HEK293 (cell line): ENCODE results near the gene HDHD3.

ENCODE experiments used
- CTCF ChIA-PET: fragments of 350-600 bp; formaldehyde crosslinking; extraction: SDS; loops from one replicate; lab custom pipeline; 2021; ENCODE audit warnings: antibody characterized with exemption; lab: Yijun Ruan, JAX
- POLR2A ChIA-PET: fragments of 300-600 bp; formaldehyde crosslinking; extraction: SDS; loops from one replicate; lab custom pipeline; 2020; ENCODE audit warnings: antibody characterized with exemption, inconsistent platforms; lab: Yijun Ruan, JAX
- H3K27ac ChIP-seq: fragments of 200-500 bp; sonication (Bioruptor generic); 2 replicates; pipeline ENCODE4 v1.5.1; 2014; ENCODE audit warnings: low read depth, low read length, control low read depth, inconsistent platforms; ENCODE audit errors: extremely low read depth
- H3K36me3 ChIP-seq, 2 experiments: fragments of 200-500 bp in 1 of 2; sonication (Bioruptor generic) in 1 of 2; 1 replicate in 1 of 2; 2 replicates in 1 of 2; pipeline ENCODE4 v1.5.1; 2014 to 2017; ENCODE audit warnings: inconsistent platforms in 2 of 2, low read length in 2 of 2; ENCODE audit not compliant: control insufficient read depth in 2 of 2, insufficient read depth in 1 of 2
- H3K4me1 ChIP-seq: fragments of 200-500 bp; sonication (Bioruptor generic); 2 replicates; pipeline ENCODE4 v1.5.1; 2014; ENCODE audit warnings: mild to moderate bottlenecking, low read length, inconsistent platforms; ENCODE audit not compliant: control insufficient read depth, insufficient read depth
- H3K4me3 ChIP-seq: 2 replicates; pipeline ENCODE4 v1.5.1; 2011; ENCODE audit warnings: low read depth, mild to moderate bottlenecking, control low read depth, low read length, moderate library complexity
- H3K9me3 ChIP-seq: fragments of 200-500 bp; sonication (Bioruptor generic); 2 replicates; pipeline ENCODE4 v1.5.1; 2014; ENCODE audit warnings: low read depth, low read length, inconsistent platforms; ENCODE audit not compliant: control insufficient read depth, insufficient read depth
- BCL11A ChIP-seq: fragments of 450-650 bp; formaldehyde crosslinking; IDR thresholded peaks from 2 replicates; pipeline ENCODE4 v1.5.1; 2016; ENCODE audit warnings: low read depth, missing biosample characterization, missing genetic modification characterization
- YY1 ChIP-seq: fragments of 450-650 bp; formaldehyde crosslinking; IDR thresholded peaks from 2 replicates; pipeline ENCODE4 v1.5.1; 2018; ENCODE audit warnings: missing biosample characterization, missing genetic modification characterization
- ZFHX2 ChIP-seq: fragments of 450-650 bp; formaldehyde crosslinking; conservative IDR thresholded peaks from 2 replicates; pipeline ENCODE4 v1.5.1; 2016; ENCODE audit warnings: missing biosample characterization, missing genetic modification characterization
- ZNF10 ChIP-seq: fragments of 450-650 bp; formaldehyde crosslinking; IDR thresholded peaks from 2 replicates; pipeline ENCODE4 v1.5.1; 2017; ENCODE audit warnings: missing biosample characterization, missing genetic modification characterization
- ZNF114 ChIP-seq: fragments of 450-650 bp; formaldehyde crosslinking; IDR thresholded peaks from 2 replicates; pipeline ENCODE4 v1.5.0; 2017; ENCODE audit warnings: missing biosample characterization, missing genetic modification characterization
- ZNF146 ChIP-seq: fragments of 450-650 bp; formaldehyde crosslinking; IDR thresholded peaks from 2 replicates; pipeline ENCODE4 v1.5.1; 2016; ENCODE audit warnings: missing biosample characterization, missing genetic modification characterization
- ZNF37A ChIP-seq: fragments of 450-650 bp; IDR thresholded peaks from 2 replicates; pipeline ENCODE4 v1.5.1; 2018; ENCODE audit warnings: missing biosample characterization, missing genetic modification characterization
- ZNF404 ChIP-seq: fragments of 450-650 bp; formaldehyde crosslinking; IDR thresholded peaks from 2 replicates; pipeline ENCODE4 v1.5.1; 2017; ENCODE audit warnings: missing biosample characterization, missing genetic modification characterization
- ZNF560 ChIP-seq: fragments of 450-650 bp; formaldehyde crosslinking; IDR thresholded peaks from 2 replicates; pipeline ENCODE4 v1.5.1; 2017; ENCODE audit warnings: missing biosample characterization, missing genetic modification characterization, borderline replicate concordance
- ZNF585B ChIP-seq: fragments of 450-650 bp; formaldehyde crosslinking; IDR thresholded peaks from 2 replicates; pipeline ENCODE4 v1.5.1; 2016; ENCODE audit warnings: missing biosample characterization, missing genetic modification characterization
- ZNF624 ChIP-seq: fragments of 450-650 bp; formaldehyde crosslinking; IDR thresholded peaks from 2 replicates; pipeline ENCODE4 v1.5.1; 2017; ENCODE audit warnings: missing biosample characterization, missing genetic modification characterization
- ZNF791 ChIP-seq: fragments of 450-650 bp; formaldehyde crosslinking; IDR thresholded peaks from 2 replicates; pipeline ENCODE4 v1.5.1; 2016; ENCODE audit warnings: missing biosample characterization, missing genetic modification characterization
- TF ChIP-seq, protein P1 (sequence below): fragments of 450-650 bp; formaldehyde crosslinking; IDR thresholded peaks from 2 replicates; pipeline ENCODE4 v1.5.0; 2017; ENCODE audit warnings: missing biosample characterization, missing genetic modification characterization, borderline replicate concordance
- TF ChIP-seq, protein P2 (sequence below): fragments of 450-650 bp; formaldehyde crosslinking; optimal IDR thresholded peaks from 2 replicates; pipeline ENCODE3; 2016; ENCODE audit warnings: missing biosample characterization, mild to moderate bottlenecking, missing genetic modification characterization
- TF ChIP-seq, protein P3 (sequence below): fragments of 450-650 bp; formaldehyde crosslinking; IDR thresholded peaks from 2 replicates; pipeline ENCODE4 v1.5.1; 2017; ENCODE audit warnings: missing biosample characterization, missing genetic modification characterization
- TF ChIP-seq, protein P4 (sequence below): fragments of 450-650 bp; formaldehyde crosslinking; IDR thresholded peaks from 2 replicates; pipeline ENCODE4 v1.5.1; 2016; ENCODE audit warnings: missing biosample characterization, missing genetic modification characterization
- TF ChIP-seq, protein P5 (sequence below): fragments of 450-650 bp; formaldehyde crosslinking; IDR thresholded peaks from 2 replicates; pipeline ENCODE4 v1.5.1; 2016; ENCODE audit warnings: missing biosample characterization, missing genetic modification characterization

The HDHD3 gene

DNA sequence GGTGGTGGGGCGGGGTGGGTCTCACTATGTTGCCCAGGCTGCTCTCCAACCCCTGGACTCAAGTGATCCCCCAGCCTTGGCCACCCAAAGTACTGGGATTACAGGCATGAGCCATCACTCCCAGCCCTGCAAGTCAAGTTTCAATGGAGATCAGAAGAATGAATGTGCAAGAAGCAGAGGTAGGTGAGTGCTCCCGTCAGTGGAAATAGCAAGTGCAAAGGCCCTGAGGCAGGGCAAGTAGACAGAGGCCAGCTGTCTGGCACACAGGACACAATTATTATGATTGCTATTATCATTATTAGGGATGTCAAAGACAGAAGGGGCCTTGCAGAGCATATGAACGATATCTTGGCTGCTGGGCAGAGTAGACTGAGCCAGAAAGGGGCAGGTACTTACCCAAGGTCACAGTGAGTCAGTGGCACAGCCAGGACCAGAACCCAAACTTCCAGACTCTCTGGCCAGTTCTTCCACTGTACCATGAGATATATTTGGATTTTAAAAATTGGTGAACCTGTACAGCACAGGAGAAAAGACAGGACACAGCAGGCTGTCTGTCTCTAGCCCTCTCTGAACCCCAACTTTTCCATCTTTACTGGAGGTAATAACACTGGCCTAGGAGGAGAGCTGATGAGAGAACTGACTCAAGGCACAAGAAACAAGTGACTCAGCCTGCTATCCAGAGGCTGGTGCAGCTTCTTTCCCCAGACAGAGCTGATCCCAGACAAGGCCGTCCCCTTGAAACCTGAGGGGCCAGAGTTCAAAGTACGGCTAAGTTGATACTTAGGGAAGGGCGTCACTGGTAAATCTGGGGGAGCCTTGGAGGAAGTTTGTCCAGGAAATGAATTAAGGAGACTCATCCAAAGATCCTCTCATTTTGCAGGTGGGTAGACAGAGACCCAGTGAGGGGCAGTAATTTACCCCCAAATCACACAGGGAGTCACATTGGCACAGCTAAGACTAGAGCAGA lies 1.4 kb downstream of the HDHD3 start (continued):
- TF ChIP-seq, protein P1, sequence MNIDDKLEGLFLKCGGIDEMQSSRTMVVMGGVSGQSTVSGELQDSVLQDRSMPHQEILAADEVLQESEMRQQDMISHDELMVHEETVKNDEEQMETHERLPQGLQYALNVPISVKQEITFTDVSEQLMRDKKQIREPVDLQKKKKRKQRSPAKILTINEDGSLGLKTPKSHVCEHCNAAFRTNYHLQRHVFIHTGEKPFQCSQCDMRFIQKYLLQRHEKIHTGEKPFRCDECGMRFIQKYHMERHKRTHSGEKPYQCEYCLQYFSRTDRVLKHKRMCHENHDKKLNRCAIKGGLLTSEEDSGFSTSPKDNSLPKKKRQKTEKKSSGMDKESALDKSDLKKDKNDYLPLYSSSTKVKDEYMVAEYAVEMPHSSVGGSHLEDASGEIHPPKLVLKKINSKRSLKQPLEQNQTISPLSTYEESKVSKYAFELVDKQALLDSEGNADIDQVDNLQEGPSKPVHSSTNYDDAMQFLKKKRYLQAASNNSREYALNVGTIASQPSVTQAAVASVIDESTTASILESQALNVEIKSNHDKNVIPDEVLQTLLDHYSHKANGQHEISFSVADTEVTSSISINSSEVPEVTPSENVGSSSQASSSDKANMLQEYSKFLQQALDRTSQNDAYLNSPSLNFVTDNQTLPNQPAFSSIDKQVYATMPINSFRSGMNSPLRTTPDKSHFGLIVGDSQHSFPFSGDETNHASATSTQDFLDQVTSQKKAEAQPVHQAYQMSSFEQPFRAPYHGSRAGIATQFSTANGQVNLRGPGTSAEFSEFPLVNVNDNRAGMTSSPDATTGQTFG (tag by site-specific recombination) = no peak
- TF ChIP-seq ZNF146 (no peak), ZNF37A (no peak), ZNF624 (tag by site-specific recombination) (no peak), YY1 (tag by site-specific recombination) (no peak), ZNF791 (no peak)
- TF ChIP-seq, protein P2, sequence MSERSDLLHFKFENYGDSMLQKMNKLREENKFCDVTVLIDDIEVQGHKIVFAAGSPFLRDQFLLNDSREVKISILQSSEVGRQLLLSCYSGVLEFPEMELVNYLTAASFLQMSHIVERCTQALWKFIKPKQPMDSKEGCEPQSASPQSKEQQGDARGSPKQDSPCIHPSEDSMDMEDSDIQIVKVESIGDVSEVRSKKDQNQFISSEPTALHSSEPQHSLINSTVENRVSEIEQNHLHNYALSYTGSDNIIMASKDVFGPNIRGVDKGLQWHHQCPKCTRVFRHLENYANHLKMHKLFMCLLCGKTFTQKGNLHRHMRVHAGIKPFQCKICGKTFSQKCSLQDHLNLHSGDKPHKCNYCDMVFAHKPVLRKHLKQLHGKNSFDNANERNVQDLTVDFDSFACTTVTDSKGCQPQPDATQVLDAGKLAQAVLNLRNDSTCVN = no peak
- TF ChIP-seq, protein P3, sequence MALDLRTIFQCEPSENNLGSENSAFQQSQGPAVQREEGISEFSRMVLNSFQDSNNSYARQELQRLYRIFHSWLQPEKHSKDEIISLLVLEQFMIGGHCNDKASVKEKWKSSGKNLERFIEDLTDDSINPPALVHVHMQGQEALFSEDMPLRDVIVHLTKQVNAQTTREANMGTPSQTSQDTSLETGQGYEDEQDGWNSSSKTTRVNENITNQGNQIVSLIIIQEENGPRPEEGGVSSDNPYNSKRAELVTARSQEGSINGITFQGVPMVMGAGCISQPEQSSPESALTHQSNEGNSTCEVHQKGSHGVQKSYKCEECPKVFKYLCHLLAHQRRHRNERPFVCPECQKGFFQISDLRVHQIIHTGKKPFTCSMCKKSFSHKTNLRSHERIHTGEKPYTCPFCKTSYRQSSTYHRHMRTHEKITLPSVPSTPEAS (tag by site-specific recombination) = no peak
- TF ChIP-seq, protein P4, sequence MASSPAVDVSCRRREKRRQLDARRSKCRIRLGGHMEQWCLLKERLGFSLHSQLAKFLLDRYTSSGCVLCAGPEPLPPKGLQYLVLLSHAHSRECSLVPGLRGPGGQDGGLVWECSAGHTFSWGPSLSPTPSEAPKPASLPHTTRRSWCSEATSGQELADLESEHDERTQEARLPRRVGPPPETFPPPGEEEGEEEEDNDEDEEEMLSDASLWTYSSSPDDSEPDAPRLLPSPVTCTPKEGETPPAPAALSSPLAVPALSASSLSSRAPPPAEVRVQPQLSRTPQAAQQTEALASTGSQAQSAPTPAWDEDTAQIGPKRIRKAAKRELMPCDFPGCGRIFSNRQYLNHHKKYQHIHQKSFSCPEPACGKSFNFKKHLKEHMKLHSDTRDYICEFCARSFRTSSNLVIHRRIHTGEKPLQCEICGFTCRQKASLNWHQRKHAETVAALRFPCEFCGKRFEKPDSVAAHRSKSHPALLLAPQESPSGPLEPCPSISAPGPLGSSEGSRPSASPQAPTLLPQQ = no peak

DNA sequence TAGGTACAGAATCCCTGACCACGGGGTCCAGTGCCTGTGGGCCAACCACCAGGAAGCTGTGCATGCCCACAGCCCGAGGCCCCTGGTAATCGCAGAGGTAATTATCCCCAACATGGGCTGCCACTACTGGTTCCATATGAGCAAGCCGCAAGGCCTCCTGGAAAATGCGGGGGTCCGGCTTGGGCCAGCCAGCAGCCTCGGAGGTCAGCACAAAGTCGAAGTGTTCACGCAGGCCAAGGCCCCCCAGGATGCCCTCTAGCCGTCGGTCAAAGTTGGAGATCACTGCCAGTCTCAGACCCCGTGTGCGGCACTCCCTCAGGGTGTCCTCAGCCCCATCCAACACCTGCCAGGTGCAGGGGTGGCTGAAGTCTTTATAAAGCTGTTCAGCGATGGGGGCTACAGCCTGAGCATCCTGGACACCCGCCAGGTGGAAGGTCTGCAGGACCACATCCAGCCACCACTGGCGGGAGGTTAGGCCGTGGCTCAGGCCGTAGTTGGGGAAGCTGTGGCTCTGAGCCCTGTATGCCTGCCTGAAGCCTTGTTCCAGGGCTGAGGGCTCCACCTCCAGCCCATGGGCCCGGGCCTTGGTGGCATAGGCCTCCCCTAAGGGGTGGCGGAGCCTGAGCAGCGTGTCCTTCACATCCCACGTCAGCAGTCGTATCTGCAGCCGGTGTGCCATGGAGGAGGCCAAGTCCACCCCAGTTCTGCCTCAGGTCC lies 3.0 kb downstream of the HDHD3 start:
- H3K27ac ChIP-seq = no peak overlapping the region
- peaks cover 3% of the 10 kb centered on the region; the same call in 1 of the 2 replicates for H3K4me1 ChIP-seq
- peaks cover 0 to 32% of the 10 kb centered on the region in 2 experiments; a peak in 2 of 3 replicates for H3K36me3 ChIP-seq
- H3K9me3 ChIP-seq = no peaks in the 10 kb centered on the region
- ChIA-PET CTCF (no interaction called here), POLR2A (interaction anchor here (0.7 to 1.4 kb wide), 4 partner anchors 17 to 36 kb away, joined by 3 to 5 read pairs (median 4); partner anchors contain the start of gene ALAD)
- TF ChIP-seq ZNF10 (tag by site-specific recombination) (no peak), ZNF404 (tag by site-specific recombination) (no peak)
- no peak overlapping the region for H3K4me3 ChIP-seq

DNA sequence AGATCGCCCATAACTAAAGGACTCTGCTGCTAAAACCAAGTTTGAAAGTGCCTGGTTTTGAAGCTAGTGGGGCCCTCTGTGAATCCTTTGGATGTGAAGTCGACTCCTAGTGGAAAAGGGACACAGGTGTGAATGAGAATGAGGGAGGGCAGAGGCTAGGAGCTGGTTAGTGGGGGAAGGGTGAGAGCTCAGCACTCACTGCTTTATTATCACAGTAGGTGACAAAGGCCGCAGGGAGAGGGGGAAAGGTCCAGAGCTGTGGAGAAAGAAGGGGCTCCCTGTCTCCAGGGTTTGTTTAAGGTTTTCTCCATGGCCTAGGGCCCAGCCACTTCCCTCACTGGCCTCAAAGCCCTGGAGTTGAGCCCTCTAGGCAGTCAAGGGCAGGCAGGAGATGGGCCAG lies 3.5 kb downstream of the HDHD3 start:
- peaks cover 0 to 32% of the 10 kb centered on the region in 2 experiments; a peak in 2 of 3 replicates for H3K36me3 ChIP-seq
- peaks cover 3% of the 10 kb centered on the region; the same call in 1 of the 2 replicates for H3K4me1 ChIP-seq
- TF ChIP-seq, protein P5, sequence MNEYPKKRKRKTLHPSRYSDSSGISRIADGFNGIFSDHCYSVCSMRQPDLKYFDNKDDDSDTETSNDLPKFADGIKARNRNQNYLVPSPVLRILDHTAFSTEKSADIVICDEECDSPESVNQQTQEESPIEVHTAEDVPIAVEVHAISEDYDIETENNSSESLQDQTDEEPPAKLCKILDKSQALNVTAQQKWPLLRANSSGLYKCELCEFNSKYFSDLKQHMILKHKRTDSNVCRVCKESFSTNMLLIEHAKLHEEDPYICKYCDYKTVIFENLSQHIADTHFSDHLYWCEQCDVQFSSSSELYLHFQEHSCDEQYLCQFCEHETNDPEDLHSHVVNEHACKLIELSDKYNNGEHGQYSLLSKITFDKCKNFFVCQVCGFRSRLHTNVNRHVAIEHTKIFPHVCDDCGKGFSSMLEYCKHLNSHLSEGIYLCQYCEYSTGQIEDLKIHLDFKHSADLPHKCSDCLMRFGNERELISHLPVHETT (tag by site-specific recombination) = no peak
- TF ChIP-seq ZFHX2 (tag by site-specific recombination) (no peak), BCL11A (tag by site-specific recombination) (no peak), ZNF114 (no peak), ZNF585B (tag by site-specific recombination) (no peak), ZNF560 (tag by site-specific recombination) (no peak)
- TF ChIP-seq, all 188 proteins: peak for 0
- ChIA-PET CTCF (interaction anchor here (0.6 kb wide), 2 partner anchors 218 to 923 kb away, joined by 3 to 7 read pairs; no protein-coding TSS in a partner anchor), POLR2A (interaction anchor here (0.7 to 1.0 kb wide), 2 partner anchors 16 to 25 kb away, joined by 4 read pairs; no protein-coding TSS in a partner anchor)
- no peak overlapping the region for H3K4me3 ChIP-seq
- no peak overlapping the region for H3K27ac ChIP-seq
- H3K9me3 ChIP-seq = no peaks in the 10 kb centered on the region
